Measurements from ENCODE around the gene VPS72.
"Not testable (repeated sequence)": the region's sequence is repeated elsewhere in the genome, so short reads cannot be mapped to it uniquely, and the experiment has no call there.

VPS72 gene

GRCh38 chr1:151189637-151190445, at the start of gene VPS72:
VPS72 (minus strand) TSS chr1:151190197; CDS start chr1:151190121, 76 bp downstream.
- DNase-seq = peak; percentile 87

GRCh38 chr1:151238467-151238739, 48.4 kb upstream of the VPS72 start:
- DNase-seq = peak; percentile 49

- DNase-seq = no peak
These were observed 47.9 kb upstream of the VPS72 start for GRCh38 chr1:151237678-151238466.

GRCh38 chr1:151235235-151235634, 45.2 kb upstream of the VPS72 start:
- DNase-seq = no peak

GRCh38 chr1:151222130-151222529, 32.1 kb upstream of the VPS72 start:
- no peak for DNase-seq

- no peak for DNase-seq
These were observed 31.6 kb upstream of the VPS72 start for GRCh38 chr1:151221616-151222015.

- DNase-seq = no peak
These were observed 23.6 kb upstream of the VPS72 start for GRCh38 chr1:151213560-151213959.

- no peak for DNase-seq
These were observed 22.1 kb upstream of the VPS72 start for GRCh38 chr1:151211972-151212705.

- DNase-seq = no peak
These were observed 20.8 kb upstream of the VPS72 start for GRCh38 chr1:151210830-151211229.

- DNase-seq = not testable (repeated sequence)
These were observed 15.5 kb upstream of the VPS72 start for GRCh38 chr1:151205381-151205965.

GRCh38 chr1:151199873-151200581, 10.0 kb upstream of the VPS72 start:
- DNase-seq = no peak

GRCh38 chr1:151198254-151199127, 8.5 kb upstream of the VPS72 start, which contains the start of gene PIP5K1A:
PIP5K1A (plus strand) TSS chr1:151198552; CDS start chr1:151198997, 445 bp downstream.
- DNase-seq = peak; percentile 97

- no peak for DNase-seq
These were observed 7.9 kb upstream of the VPS72 start for GRCh38 chr1:151197863-151198253.

- peak; percentile 78 for DNase-seq
These were observed 6.3 kb upstream of the VPS72 start for GRCh38 chr1:151196292-151196800.

GRCh38 chr1:151194894-151195594, 5.0 kb upstream of the VPS72 start:
- not testable (repeated sequence) for DNase-seq

- no peak for DNase-seq
These were observed 3.9 kb upstream of the VPS72 start for GRCh38 chr1:151193856-151194255.

GRCh38 chr1:151193304-151193703, 3.3 kb upstream of the VPS72 start:
- no peak for DNase-seq

GRCh38 chr1:151192047-151192446, 2.0 kb upstream of the VPS72 start:
- no peak for DNase-seq

- DNase-seq = not testable (repeated sequence)
These were observed 1.3 kb downstream of the VPS72 start for GRCh38 chr1:151188667-151189066.

GRCh38 chr1:151187205-151187604, 2.8 kb downstream of the VPS72 start:
- DNase-seq = peak; percentile 3
